ENCODE measurements around the gene VEGFA.

VEGFA gene

DNA sequence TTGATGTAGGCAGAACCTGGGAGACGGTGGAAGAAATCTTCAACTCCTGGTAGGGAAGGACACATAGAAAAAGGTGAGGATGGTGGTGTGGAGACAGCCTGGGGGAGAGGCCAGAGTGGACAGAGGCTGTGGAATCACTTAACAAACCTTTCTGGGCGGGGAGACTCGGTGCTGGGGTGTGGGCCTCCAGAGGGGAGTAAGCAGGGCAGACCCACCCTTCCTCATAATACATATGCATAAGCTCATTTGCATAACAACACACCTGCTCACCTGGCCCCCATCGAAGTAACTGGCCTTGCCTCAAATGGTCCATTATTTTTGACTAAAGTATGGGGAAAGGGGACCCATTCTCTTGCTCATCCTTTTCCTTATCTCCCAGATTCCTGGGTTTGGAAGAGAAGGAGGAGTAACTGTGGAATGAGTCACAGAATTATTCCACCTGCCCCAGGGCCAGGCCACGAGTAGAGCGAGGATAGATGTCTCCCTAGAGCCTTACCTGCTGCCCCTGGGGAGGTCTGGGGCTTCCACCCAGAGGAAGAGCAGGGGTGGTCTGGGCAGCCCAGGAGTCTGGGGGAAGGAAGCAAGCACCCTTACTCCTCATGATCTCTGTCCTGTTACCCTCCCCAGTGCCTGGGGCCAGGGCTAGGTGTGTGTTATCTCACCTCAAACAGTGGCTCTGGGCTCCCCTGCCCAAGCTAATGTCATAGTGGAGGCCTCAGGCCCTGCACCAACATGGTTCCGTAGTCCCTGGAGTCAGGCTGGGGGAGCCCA, 10.7 kb upstream of the VEGFA start:
- no peaks in the 10 kb centered on the region for H3K36me3 Mint-ChIP-seq (ENCODE audit: low read depth)
- H3K27me3 Mint-ChIP-seq (ENCODE audit: low read depth), result peaks cover 5% of the 10 kb centered on the region
- H3K4me3 Mint-ChIP-seq, result no peak overlapping the region
- no peaks in the 10 kb centered on the region for H3K9me3 Mint-ChIP-seq
- H3K27ac Mint-ChIP-seq, result no peak overlapping the region
- no peak for DNase-seq (ENCODE audit: low spot score)
- peaks cover 3% of the 10 kb centered on the region for H3K4me1 Mint-ChIP-seq (ENCODE audit: low read depth)

GRCh38 chr6:43759907-43760206, 10.2 kb upstream of the VEGFA start:
- Mint-ChIP-seq H3K4me3 (no peak overlapping the region), H3K27me3 (ENCODE audit: low read depth) (peaks cover 5% of the 10 kb centered on the region), H3K27ac (no peak overlapping the region), H3K36me3 (ENCODE audit: low read depth) (no peaks in the 10 kb centered on the region), H3K9me3 (no peaks in the 10 kb centered on the region), H3K4me1 (ENCODE audit: low read depth) (peaks cover 3% of the 10 kb centered on the region)
- no peak for DNase-seq (ENCODE audit: low spot score)

GRCh38 chr6:43760210-43761168, 9.5 kb upstream of the VEGFA start:
- Mint-ChIP-seq H3K27ac (peak overlapping the region; percentile 18), H3K4me1 (ENCODE audit: low read depth) (peaks cover 3% of the 10 kb centered on the region), H3K36me3 (ENCODE audit: low read depth) (no peaks in the 10 kb centered on the region), H3K9me3 (no peaks in the 10 kb centered on the region), H3K27me3 (ENCODE audit: low read depth) (peaks cover 5% of the 10 kb centered on the region), H3K4me3 (no peak overlapping the region)
- DNase-seq (ENCODE audit: low spot score), result no peak

- Mint-ChIP-seq H3K9me3 (no peaks in the 10 kb centered on the region), H3K4me1 (ENCODE audit: low read depth) (peaks cover 3% of the 10 kb centered on the region), H3K27me3 (ENCODE audit: low read depth) (peaks cover 5% of the 10 kb centered on the region), H3K27ac (no peak overlapping the region), H3K36me3 (ENCODE audit: low read depth) (no peaks in the 10 kb centered on the region), H3K4me3 (no peak overlapping the region)
- no peak for DNase-seq (ENCODE audit: low spot score)
These were observed 8.2 kb upstream of the VEGFA start for GRCh38 chr6:43761666-43762409.

DNA sequence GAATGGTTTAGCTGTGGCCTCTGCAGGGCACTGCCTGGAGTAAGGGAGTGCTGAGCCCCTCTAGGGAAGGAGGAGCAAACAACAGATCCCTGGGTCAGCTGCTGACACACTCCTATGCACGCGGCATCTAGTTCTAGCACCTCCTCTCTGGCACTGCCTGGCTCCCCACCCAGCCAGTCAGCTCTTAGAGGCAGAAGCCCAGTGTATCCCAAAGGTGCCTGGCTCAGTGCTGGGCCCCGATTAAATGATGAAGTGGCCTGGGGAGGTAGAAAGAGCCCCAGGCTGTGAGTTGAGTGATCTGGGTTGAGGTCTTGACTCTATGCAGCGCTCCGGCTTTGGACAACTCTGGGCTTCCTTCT, 7.6 kb upstream of the VEGFA start:
- H3K36me3 Mint-ChIP-seq (ENCODE audit: low read depth), result no peaks in the 10 kb centered on the region
- H3K4me1 Mint-ChIP-seq (ENCODE audit: low read depth), result peaks cover 3% of the 10 kb centered on the region
- no peak overlapping the region for H3K4me3 Mint-ChIP-seq
- H3K27me3 Mint-ChIP-seq (ENCODE audit: low read depth), result peaks cover 5% of the 10 kb centered on the region
- H3K27ac Mint-ChIP-seq, result no peak overlapping the region
- no peaks in the 10 kb centered on the region for H3K9me3 Mint-ChIP-seq
- no peak for DNase-seq (ENCODE audit: low spot score)

GRCh38 chr6:43762966-43763695, 6.9 kb upstream of the VEGFA start:
- no peak overlapping the region for H3K4me3 Mint-ChIP-seq
- H3K9me3 Mint-ChIP-seq, result no peaks in the 10 kb centered on the region
- H3K27me3 Mint-ChIP-seq (ENCODE audit: low read depth), result peaks cover 5% of the 10 kb centered on the region
- peaks cover 3% of the 10 kb centered on the region for H3K4me1 Mint-ChIP-seq (ENCODE audit: low read depth)
- H3K27ac Mint-ChIP-seq, result no peak overlapping the region
- no peak for DNase-seq (ENCODE audit: low spot score)
- H3K36me3 Mint-ChIP-seq (ENCODE audit: low read depth), result no peaks in the 10 kb centered on the region

- DNase-seq (ENCODE audit: low spot score), result no peak
- Mint-ChIP-seq H3K36me3 (ENCODE audit: low read depth) (no peaks in the 10 kb centered on the region), H3K4me1 (ENCODE audit: low read depth) (peaks cover 3% of the 10 kb centered on the region), H3K27me3 (ENCODE audit: low read depth) (peaks cover 5% of the 10 kb centered on the region), H3K9me3 (no peaks in the 10 kb centered on the region), H3K27ac (no peak overlapping the region), H3K4me3 (no peak overlapping the region)
These were observed 6.0 kb upstream of the VEGFA start for GRCh38 chr6:43763812-43764522.

DNA sequence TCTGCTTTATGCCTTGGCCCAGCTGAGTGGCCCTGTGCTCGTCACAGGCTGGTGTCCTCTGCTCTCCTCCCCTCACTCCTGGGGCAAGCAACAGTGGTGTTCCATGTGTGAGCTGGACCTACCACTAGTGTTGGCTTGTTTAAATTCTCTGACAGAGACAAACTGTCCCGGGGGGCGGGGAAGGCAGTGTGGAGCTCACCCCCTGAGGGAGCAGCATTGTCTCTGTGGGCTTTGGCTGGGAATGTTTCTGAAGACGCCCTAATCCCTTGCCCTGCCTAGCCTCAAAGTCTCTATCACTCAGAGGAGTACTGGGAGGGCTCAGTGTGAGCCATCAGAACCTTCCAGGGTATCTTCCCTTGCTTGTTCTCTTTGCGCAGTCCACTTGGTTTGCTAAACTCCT, 5.2 kb upstream of the VEGFA start:
- H3K9me3 Mint-ChIP-seq, result no peaks in the 10 kb centered on the region
- H3K36me3 Mint-ChIP-seq (ENCODE audit: low read depth), result no peaks in the 10 kb centered on the region
- H3K4me3 Mint-ChIP-seq, result no peak overlapping the region
- no peak for DNase-seq (ENCODE audit: low spot score)
- H3K27me3 Mint-ChIP-seq (ENCODE audit: low read depth), result peaks cover 5% of the 10 kb centered on the region
- H3K27ac Mint-ChIP-seq, result no peak overlapping the region
- peaks cover 3% of the 10 kb centered on the region for H3K4me1 Mint-ChIP-seq (ENCODE audit: low read depth)

DNA sequence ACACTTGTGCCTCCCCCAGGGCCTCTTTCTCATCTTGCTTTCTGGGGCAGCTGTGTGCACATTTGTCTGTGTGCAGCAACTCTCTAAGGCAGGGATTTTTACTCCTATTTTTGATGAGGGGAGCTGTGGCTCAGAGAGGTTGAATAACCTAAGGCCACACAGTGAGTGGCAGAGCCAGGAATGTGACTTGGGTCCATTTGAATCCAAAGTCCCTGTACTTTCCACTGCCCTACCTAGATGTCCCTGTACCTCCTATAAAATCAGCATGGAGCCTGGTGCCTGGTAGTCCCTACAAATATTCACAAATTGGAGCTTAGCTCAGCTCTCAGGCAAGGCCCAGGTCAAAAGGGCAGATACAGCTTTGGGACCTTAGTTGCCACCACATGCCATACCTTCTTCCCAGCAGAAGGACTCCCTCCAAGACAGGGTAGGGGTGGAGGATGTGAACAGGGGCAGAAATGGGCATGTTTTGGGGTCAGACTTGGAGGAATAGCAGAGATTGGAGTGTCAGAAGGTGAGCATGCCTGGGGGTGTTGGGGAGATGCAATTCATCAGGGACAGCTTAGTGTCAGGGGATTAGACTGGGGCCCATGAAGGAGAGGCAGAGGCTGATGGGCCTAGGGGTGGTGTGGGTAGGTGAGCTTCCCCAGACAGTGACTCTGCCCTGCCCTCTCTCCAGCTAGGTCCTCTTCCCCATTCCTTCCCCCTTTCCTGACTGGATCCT, 4.1 kb upstream of the VEGFA start:
- H3K9me3 Mint-ChIP-seq, result no peaks in the 10 kb centered on the region
- H3K36me3 Mint-ChIP-seq (ENCODE audit: low read depth), result no peaks in the 10 kb centered on the region
- peaks cover 2% of the 10 kb centered on the region for H3K27me3 Mint-ChIP-seq (ENCODE audit: low read depth)
- no peak for DNase-seq (ENCODE audit: low spot score)
- no peak overlapping the region for H3K4me3 Mint-ChIP-seq
- H3K27ac Mint-ChIP-seq, result no peak overlapping the region
- H3K4me1 Mint-ChIP-seq (ENCODE audit: low read depth), result peaks cover 3% of the 10 kb centered on the region

GRCh38 chr6:43766500-43766853, 3.5 kb upstream of the VEGFA start:
- H3K36me3 Mint-ChIP-seq (ENCODE audit: low read depth), result no peaks in the 10 kb centered on the region
- no peaks in the 10 kb centered on the region for H3K9me3 Mint-ChIP-seq
- no peak for DNase-seq (ENCODE audit: low spot score)
- no peak overlapping the region for H3K27ac Mint-ChIP-seq
- no peaks in the 10 kb centered on the region for H3K27me3 Mint-ChIP-seq (ENCODE audit: low read depth)
- peaks cover 3% of the 10 kb centered on the region for H3K4me1 Mint-ChIP-seq (ENCODE audit: low read depth)
- no peak overlapping the region for H3K4me3 Mint-ChIP-seq

DNA sequence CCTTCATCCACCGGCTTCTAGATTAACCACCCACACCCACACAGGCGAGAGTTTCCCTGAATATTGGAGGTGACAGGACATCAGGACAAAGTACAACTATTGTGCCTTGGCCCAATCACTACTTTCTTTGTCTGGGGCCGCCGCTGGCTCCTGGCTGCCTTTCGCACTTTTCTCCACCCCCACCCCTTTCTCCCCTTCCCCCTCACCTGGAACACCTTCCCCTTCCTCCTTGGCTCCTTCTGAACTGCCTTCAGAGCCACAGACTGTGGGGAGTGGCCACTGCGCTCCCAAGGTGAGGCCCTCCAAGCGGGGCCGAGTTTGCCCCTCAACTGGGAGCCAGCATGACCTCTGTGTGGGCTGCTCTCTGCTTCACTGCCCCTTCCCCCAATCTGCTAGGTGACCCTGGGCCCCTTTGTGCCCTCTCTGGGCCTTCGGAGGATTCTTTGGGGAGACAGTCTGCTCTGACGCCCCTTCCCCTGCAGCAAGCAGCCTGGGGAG, 3.0 kb upstream of the VEGFA start:
- Mint-ChIP-seq H3K27ac (no peak overlapping the region), H3K9me3 (no peaks in the 10 kb centered on the region), H3K4me3 (no peak overlapping the region), H3K36me3 (ENCODE audit: low read depth) (no peaks in the 10 kb centered on the region), H3K27me3 (ENCODE audit: low read depth) (no peaks in the 10 kb centered on the region), H3K4me1 (ENCODE audit: low read depth) (peaks cover 3% of the 10 kb centered on the region)
- no peak for DNase-seq (ENCODE audit: low spot score)

- H3K36me3 Mint-ChIP-seq (ENCODE audit: low read depth), result peaks cover 2% of the 10 kb centered on the region
- no peak overlapping the region for H3K4me3 Mint-ChIP-seq
These were observed 2.2 kb upstream of the VEGFA start for GRCh38 chr6:43767553-43768505.

More at GRCh38 chr6:43767553-43768505, 2.2 kb upstream of the VEGFA start:
- Mint-ChIP-seq H3K27ac (no peak overlapping the region), H3K9me3 (no peaks in the 10 kb centered on the region), H3K27me3 (ENCODE audit: low read depth) (no peaks in the 10 kb centered on the region), H3K4me1 (ENCODE audit: low read depth) (peaks cover 7% of the 10 kb centered on the region)
- DNase-seq (ENCODE audit: low spot score), result no peak
